ENCODE measurements around the gene RAB39B.

DNA sequence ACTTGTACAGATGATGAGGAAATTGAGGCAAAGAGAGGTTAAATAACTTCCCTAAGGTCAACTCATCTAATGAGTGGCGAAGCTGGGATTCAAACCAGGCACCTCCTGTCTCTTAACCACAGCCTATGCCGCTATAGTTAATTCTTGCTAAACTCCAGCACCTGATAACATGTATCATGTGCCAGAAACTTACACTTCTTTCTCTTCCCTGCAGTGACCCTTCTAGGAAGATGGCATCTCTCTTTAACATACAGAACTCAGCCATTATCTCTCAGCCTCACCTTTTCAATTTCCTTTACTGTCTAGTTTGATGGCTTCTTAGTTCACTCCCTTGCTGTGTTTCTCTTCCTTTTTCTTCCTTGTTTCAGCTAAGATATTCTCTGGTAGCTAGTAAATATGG is 45.5 kb downstream of the RAB39B start:
- TF ChIP-seq, protein P1, sequence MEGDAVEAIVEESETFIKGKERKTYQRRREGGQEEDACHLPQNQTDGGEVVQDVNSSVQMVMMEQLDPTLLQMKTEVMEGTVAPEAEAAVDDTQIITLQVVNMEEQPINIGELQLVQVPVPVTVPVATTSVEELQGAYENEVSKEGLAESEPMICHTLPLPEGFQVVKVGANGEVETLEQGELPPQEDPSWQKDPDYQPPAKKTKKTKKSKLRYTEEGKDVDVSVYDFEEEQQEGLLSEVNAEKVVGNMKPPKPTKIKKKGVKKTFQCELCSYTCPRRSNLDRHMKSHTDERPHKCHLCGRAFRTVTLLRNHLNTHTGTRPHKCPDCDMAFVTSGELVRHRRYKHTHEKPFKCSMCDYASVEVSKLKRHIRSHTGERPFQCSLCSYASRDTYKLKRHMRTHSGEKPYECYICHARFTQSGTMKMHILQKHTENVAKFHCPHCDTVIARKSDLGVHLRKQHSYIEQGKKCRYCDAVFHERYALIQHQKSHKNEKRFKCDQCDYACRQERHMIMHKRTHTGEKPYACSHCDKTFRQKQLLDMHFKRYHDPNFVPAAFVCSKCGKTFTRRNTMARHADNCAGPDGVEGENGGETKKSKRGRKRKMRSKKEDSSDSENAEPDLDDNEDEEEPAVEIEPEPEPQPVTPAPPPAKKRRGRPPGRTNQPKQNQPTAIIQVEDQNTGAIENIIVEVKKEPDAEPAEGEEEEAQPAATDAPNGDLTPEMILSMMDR (conservative IDR thresholded peaks at IDR 0.05 in 1 of 2, IDR thresholded peaks at IDR 0.05 in 1 of 2; ENCODE audit: low read depth in 1 of 2, low read length in 2 of 2) = no peak
- no peak for TF ChIP-seq EZH2 (IDR thresholded peaks at IDR 0.05; ENCODE audit: low read length, missing control alignments)
